Dedifferentiated amniotic fluid mesenchymal stem cell (primary cell): ENCODE data around the gene DENND5B.
"Not testable (repeated sequence)": the region's sequence is repeated elsewhere in the genome, so short reads cannot be mapped to it uniquely, and the experiment has no call there.

Source experiments
- DNase-seq: peaks from one replicate; pipeline ENCODE4 v3.0.0-alpha.2; 2016; ENCODE audit errors: extremely low spot score

The DENND5B gene

GRCh38 chr12:31590642-31591379 lies at the start of gene DENND5B:
DENND5B (minus strand) TSS chr12:31591136; CDS start chr12:31590832, 304 bp downstream.
- peak; percentile 54 for DNase-seq

DNA sequence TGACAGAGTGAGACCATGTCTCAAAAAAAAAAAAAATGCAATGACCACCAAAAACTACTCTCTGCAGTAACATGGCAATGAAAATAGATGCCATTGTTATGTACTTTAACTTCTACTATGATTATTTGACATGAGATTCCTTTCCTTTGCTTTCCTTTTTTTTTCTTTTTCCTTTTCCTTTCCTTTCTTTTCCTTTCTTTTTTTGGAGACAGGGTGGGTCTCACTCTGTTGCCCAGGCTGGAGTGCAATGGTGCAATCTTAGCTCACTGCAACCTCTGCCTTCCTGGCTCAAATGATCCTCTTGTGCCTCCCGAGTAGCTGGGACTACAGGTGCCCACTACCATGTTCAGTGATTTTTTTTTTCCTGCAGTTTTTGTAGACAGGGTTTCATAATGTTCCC lies 43.7 kb upstream of the DENND5B start:
- DNase-seq = no peak

DNA sequence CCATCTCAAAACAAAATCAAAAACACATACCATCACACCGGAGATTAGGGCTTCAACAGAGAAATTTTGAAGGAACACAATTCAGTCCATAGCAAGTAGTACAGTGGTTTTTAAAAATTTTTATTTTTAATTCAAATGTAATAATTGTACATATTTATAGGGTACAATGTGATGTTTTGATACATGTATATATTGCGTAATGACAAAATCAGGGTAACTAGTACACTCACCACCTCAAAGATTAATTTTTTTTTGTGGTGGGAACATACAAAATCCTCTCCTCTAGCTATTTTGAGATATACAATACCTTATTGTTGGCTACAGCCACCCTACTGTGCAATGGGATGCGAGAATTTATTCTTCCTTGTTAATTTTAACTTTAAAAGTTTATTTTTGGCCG lies 42.5 kb upstream of the DENND5B start:
- no peak for DNase-seq

- no peak for DNase-seq
Measured at GRCh38 chr12:31631809-31632208, 40.9 kb upstream of the DENND5B start.

- DNase-seq = no peak
Measured at GRCh38 chr12:31631023-31631724, 40.2 kb upstream of the DENND5B start.

- no peak for DNase-seq
Measured at GRCh38 chr12:31629756-31630732, 39.1 kb upstream of the DENND5B start.

- no peak for DNase-seq
Measured at GRCh38 chr12:31627456-31628054, 36.6 kb upstream of the DENND5B start.

DNA sequence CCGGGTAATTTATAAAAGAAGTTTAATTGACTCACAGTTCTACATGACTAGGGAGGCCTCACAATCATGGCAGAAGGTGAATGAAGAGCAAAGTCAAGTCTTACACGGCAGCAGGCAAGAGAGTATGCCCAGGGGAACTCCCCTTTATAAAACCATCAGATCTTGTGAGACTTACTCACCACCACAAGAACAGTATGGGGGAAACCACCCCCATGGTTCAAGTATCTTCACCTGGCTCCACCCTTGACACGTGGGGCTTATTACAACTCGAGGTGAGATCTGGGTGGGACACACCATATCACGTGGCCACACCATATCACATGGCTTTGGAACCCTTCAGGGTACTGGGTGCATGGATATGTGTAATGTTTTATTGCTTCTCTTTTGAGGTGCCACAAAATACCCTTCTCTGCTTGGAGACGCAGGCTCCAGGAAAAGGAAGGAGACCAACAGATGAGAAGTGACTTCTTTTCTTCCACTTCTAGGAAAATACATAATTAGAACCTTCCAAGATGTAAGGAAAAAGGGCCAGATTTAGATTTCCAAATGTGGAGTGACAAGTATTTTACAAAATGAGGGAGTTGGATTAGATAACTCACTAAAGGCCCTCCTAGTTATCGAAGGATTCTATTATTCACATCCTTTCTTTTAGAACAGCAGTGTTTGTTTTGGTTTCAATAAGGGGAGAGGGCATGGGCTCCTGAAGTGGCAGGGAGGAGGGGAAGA lies 35.5 kb upstream of the DENND5B start:
- no peak for DNase-seq

GRCh38 chr12:31622038-31622437 lies 31.1 kb upstream of the DENND5B start:
- DNase-seq = no peak

- no peak for DNase-seq
Measured at GRCh38 chr12:31620311-31620710, 29.4 kb upstream of the DENND5B start.

DNA sequence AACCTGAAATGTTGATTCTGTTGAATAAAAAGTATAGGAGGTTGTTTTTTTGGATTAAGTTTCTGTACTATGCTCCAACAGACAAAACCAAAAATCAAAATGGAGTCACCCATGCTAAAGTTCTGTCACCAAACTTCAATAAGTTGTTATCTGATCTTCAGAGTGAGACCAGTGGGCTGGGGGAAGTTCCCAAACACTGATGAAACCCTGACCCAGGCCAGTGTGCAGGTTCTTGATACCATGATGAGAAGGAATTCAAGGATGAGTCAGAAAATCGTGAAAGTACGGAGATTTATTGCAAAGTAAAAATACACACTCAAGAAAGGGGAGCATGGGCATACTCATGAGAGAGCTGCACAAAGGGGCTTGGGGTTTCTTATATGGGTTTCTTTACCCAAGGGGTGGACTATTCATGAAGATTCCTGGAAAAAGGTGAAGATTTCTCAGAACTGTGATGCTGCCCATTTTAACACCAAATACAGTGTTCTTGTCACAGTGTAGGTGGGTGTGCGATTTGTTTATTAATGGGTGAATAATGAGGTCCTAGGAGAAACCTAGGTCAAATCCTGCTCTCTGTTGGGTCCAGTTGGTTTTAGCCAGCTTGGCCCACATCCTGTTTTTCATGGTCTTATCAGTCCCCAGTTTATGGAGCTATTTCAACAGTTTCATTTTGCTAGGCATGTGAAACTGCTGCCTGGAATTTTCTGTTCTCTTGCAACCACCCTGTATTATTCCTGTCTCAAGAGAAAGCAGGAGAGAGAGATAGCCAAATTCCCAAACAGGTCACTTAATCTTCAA lies 27.5 kb upstream of the DENND5B start:
- DNase-seq = no peak

GRCh38 chr12:31612819-31613218 lies 21.9 kb upstream of the DENND5B start:
- DNase-seq = no peak

DNA sequence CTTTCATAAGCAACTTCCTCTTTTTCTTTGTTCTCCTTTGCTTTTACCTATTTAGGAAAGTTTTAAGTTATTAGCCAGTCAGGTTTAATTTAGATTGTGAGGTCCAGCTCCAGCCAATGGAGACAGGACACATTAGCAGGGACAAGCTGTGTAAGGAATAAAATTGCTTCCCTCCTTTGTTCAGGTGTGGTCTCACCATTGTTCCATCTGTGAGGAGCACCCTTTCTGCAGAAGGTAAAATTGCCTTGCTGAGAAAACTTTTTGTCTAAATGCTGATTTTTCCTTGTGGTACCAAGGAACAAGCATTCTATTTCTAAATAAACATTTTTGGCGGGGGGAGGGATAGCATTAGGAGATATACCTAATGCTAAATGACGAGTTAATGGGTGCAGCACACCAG lies 17.4 kb upstream of the DENND5B start:
- DNase-seq = not testable (repeated sequence)

DNA sequence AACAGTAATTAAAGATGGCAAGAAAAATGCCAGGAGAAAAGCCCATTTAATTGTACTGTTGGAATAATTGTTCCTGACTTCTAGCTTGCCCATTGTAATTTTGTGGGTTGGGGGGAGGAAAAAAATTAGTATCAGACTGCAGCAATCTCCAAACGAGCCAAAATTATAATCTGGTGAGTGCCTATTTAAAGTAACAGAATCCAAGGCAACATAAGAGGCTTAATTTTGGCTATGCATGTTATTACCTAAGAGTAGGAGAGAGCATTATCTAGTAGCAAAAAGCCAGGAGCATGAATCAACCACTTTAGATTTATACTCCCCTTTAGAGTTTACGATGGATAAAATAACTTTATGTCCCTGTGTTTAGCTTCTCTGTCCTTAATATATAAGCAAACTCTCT lies 14.6 kb upstream of the DENND5B start:
- no peak for DNase-seq

GRCh38 chr12:31603546-31604009 lies 12.6 kb upstream of the DENND5B start:
- DNase-seq = no peak

- DNase-seq = no peak
Measured at GRCh38 chr12:31600750-31601149, 9.8 kb upstream of the DENND5B start.

- no peak for DNase-seq
Measured at GRCh38 chr12:31600252-31600651, 9.3 kb upstream of the DENND5B start.

DNA sequence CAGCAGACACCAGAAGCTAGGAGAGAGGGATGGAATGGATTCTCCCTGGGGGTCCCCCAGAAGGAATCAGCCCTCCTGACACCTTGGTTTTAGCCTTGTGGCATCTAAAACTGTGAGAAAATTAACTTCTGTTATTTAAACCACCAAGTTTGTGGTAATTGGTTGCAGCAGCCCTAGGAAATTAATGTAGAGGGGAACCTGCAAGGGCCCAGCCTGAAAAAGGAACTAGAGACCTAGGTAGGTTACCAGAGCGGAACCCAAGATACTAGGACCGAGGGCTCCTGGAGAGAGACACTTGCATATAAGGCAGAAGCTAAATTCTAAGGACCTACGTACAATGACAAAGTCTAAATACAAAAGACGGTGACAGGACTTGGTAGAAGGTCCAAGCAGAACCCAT lies 8.1 kb upstream of the DENND5B start:
- DNase-seq = no peak

DNA sequence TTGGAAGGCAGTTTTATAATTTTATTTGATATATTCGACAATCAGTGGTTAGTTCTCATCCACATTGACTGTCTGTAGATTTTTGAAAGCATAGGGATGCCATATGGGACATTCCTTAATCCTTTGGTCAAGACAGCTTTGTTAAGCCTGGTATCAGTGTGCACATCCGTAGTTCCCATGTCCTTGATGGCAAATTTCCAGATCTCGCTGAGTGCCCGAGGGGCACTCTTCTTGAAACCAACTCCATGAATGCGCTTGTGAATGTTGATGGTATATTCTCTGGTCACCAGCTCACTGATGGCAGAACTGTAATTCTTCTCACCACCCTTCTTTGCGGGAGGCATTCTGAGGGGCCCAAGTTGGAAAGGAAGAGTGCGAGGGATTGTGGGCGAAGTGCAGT lies 6.1 kb upstream of the DENND5B start:
- no peak for DNase-seq

- DNase-seq = peak; percentile 47
Measured at GRCh38 chr12:31594681-31595080, 3.7 kb upstream of the DENND5B start.
